Liver (tissue), 9 donors: ENCODE results near the gene MYOF. TPM values are rescaled to one million over a fixed set of nuclear protein-coding genes. Genes with fewer than 3 reads are reported as not detected.

ENCODE experiments used
- DNase-seq: peaks from one replicate; pipeline ENCODE4 v3.0.0-alpha.2; 2017; ENCODE audit warnings: low spot score
- H3K27ac ChIP-seq, 2 donors: one replicate each; pipeline ENCODE4 v1.7.0; 2013; ENCODE audit warnings: inconsistent platforms in 2 of 2, low read length in 2 of 2, control low read depth in 1 of 2, low read depth in 1 of 2, mild to moderate bottlenecking in 1 of 2
- H3K27me3 ChIP-seq, 4 donors: one replicate each; pipeline versions ENCODE4 v1.6.1 to v1.7.0; 2013; ENCODE audit warnings: low read length in 3 of 4, inconsistent platforms in 1 of 4, mild to moderate bottlenecking in 1 of 4, moderate library complexity in 1 of 4; ENCODE audit not compliant: control insufficient read depth in 4 of 4, insufficient read depth in 4 of 4
- H3K36me3 ChIP-seq, 4 donors: one replicate each; pipeline versions ENCODE4 v1.6.1 to v1.7.0; 2013; ENCODE audit warnings: low read length in 3 of 4, mild to moderate bottlenecking in 3 of 4, low read depth in 1 of 4, moderate library complexity in 1 of 4; ENCODE audit not compliant: control insufficient read depth in 4 of 4, insufficient read depth in 3 of 4
- H3K4me1 ChIP-seq, 4 donors: one replicate each; pipeline versions ENCODE4 v1.6.1 to v1.7.0; 2013; ENCODE audit warnings: low read length in 3 of 4, mild to moderate bottlenecking in 3 of 4, moderate library complexity in 1 of 4; ENCODE audit not compliant: control insufficient read depth in 4 of 4, insufficient read depth in 4 of 4
- H3K4me3 ChIP-seq, 3 donors: one replicate each; pipeline versions ENCODE4 v1.6.1 to v1.7.0; 2013; ENCODE audit warnings: low read length in 3 of 3, control low read depth in 1 of 3, low read depth in 1 of 3, mild to moderate bottlenecking in 1 of 3
- H3K9ac ChIP-seq, 2 donors: one replicate each; pipeline ENCODE4 v1.7.0; 2013; ENCODE audit warnings: low read length in 2 of 2, mild to moderate bottlenecking in 2 of 2, moderate library complexity in 2 of 2, control low read depth in 1 of 2, low read depth in 1 of 2
- H3K9me3 ChIP-seq, 4 donors: one replicate each; pipeline versions ENCODE4 v1.6.1 to v1.7.0; 2013; ENCODE audit warnings: low read length in 3 of 4; ENCODE audit not compliant: control insufficient read depth in 4 of 4
- ATF3 ChIP-seq: IDR thresholded peaks from 2 replicates; pipeline ENCODE4 v1.6.1; 2016; ENCODE audit warnings: antibody characterized with exemption
- CTCF ChIP-seq: fragments of 150-350 bp; IDR thresholded peaks from 2 replicates; pipeline ENCODE4 v1.5.1; 2017; ENCODE audit warnings: improper control_type of control experiment, low read depth, low read length; ENCODE audit not compliant: missing input control
- EGR1 ChIP-seq, 2 donors: IDR thresholded peaks; 2 replicates each; pipeline ENCODE4 v1.6.1; 2016 to 2018; ENCODE audit warnings: antibody characterized with exemption in 2 of 2, low read depth in 2 of 2
- FOXA1 ChIP-seq: IDR thresholded peaks from 2 replicates; pipeline ENCODE4 v1.6.1; 2016; ENCODE audit warnings: antibody characterized with exemption
- FOXA2 ChIP-seq: IDR thresholded peaks from 2 replicates; pipeline ENCODE4 v1.6.1; 2016; ENCODE audit warnings: antibody characterized with exemption
- GABPA ChIP-seq, 2 donors: IDR thresholded peaks in 1 of 2; conservative IDR thresholded peaks in 1 of 2; 2 replicates each; pipeline ENCODE4 v1.6.1; 2016; ENCODE audit warnings: antibody characterized with exemption in 2 of 2, mild to moderate bottlenecking in 1 of 2, moderate library complexity in 1 of 2
- HNF4A ChIP-seq, 2 donors: conservative IDR thresholded peaks; 2 replicates each; pipeline ENCODE4 v1.6.1; 2016; ENCODE audit warnings: antibody characterized with exemption in 2 of 2, mild to moderate bottlenecking in 2 of 2
- HNF4G ChIP-seq: IDR thresholded peaks from 2 replicates; pipeline ENCODE4 v1.6.1; 2016; ENCODE audit warnings: antibody characterized with exemption
- JUND ChIP-seq, 2 donors: IDR thresholded peaks; 2 replicates each; pipeline ENCODE4 v1.6.1; 2016; ENCODE audit warnings: antibody characterized with exemption in 2 of 2
- MAX ChIP-seq: IDR thresholded peaks from 2 replicates; pipeline ENCODE4 v1.6.1; 2016; ENCODE audit warnings: antibody characterized with exemption
- NR2F2 ChIP-seq: IDR thresholded peaks from 2 replicates; pipeline ENCODE4 v1.6.1; 2016; ENCODE audit warnings: antibody characterized with exemption
- RAD21 ChIP-seq, 2 donors: IDR thresholded peaks; 2 replicates each; pipeline ENCODE4 v1.6.1; 2016; ENCODE audit warnings: antibody characterized with exemption in 2 of 2, mild to moderate bottlenecking in 2 of 2
- RXRA ChIP-seq, 2 donors: IDR thresholded peaks; 2 replicates each; pipeline ENCODE4 v1.6.1; 2017 to 2018; ENCODE audit warnings: antibody characterized with exemption in 2 of 2, mild to moderate bottlenecking in 1 of 2
- SP1 ChIP-seq: IDR thresholded peaks from 2 replicates; pipeline ENCODE4 v1.6.1; 2018; ENCODE audit warnings: antibody characterized with exemption, mild to moderate bottlenecking
- TAF1 ChIP-seq: conservative IDR thresholded peaks from 2 replicates; pipeline ENCODE4 v1.6.1; 2016; ENCODE audit warnings: antibody characterized with exemption, mild to moderate bottlenecking
- YY1 ChIP-seq: IDR thresholded peaks from 2 replicates; pipeline ENCODE4 v1.6.1; 2016; ENCODE audit warnings: antibody characterized with exemption, mild to moderate bottlenecking
- ZBTB33 ChIP-seq: IDR thresholded peaks from 2 replicates; pipeline ENCODE4 v1.6.1; 2016; ENCODE audit warnings: antibody characterized with exemption
- WGBS: extraction: QIAGEN DNeasy Blood & Tissue Kit; methylation state at CpG from one replicate; pipeline ENCODE4 v1.1.7; 2013; 5-methylcytosine and 5-hydroxymethylcytosine counted together
- polyA plus RNA-seq, 2 donors: library from polyadenylated mRNA; stranded (reverse) in 1 of 2; unstranded in 1 of 2; fragments of 200-250 nt in 1 of 2; fragments of >200 nt in 1 of 2; fragmentation: Nextera tagmentation in 1 of 2; extraction: Ambion mirVana in 1 of 2; gene quantifications; one replicate each; pipeline versions ENCODE4 v1.2.1 to v1.2.3, GENCODE V29; 2013 to 2015
- total RNA-seq, 2 donors: library from RNA; depleted of rRNA; stranded (reverse); fragments of >200 nt; gene quantifications; one replicate each; pipeline ENCODE4 v1.2.3, GENCODE V29; 2014
- TF ChIP-seq, protein P1 (sequence below): IDR thresholded peaks from 2 replicates; pipeline ENCODE4 v1.6.1; 2016; ENCODE audit warnings: antibody characterized with exemption, mild to moderate bottlenecking
- donor health status: healthy.
- donor health status: healthy.
- donor health status: healthy.
- donor health status: healthy.
- donor health status: healthy.

MYOF gene
- total and polyA plus RNA-seq, 4 donors: 0.89 to 5.7 (median 3.2) TPM

DNA sequence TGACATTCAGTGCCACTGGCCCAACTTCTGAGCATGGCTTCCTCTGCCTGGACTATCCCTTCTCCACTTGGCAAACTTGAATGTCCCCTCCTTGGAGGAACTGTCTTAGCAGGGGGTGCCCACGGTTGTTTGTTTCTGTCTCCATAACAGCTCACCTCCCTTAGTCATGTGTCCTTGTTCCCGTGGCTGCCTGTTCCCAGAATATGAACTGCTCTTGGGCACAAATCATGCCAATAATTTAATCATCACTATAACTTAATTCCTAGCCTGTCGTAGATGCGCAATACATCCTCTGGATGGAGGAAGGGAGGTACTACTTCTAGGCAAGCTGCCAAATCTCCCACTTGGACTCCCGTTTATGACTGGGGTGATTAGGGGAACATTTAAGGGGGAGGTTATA, 173.1 kb downstream of the MYOF start:
- H3K9me3 ChIP-seq: no peaks in the 10 kb centered on the region
- H3K9ac ChIP-seq: no peak overlapping the region
- TF ChIP-seq FOXA1 (no peak), YY1 (no peak), ZBTB33 (no peak), NR2F2 (no peak), CTCF (no peak), GABPA (IDR thresholded peaks at IDR 0.05 in 1 of 2, conservative IDR thresholded peaks at IDR 0.05 in 1 of 2) (no peak), RAD21 (IDR thresholded peaks at IDR 0.05) (no peak), RXRA (IDR thresholded peaks at IDR 0.05) (no peak), ATF3 (no peak), MAX (no peak), HNF4A (conservative IDR thresholded peaks at IDR 0.05) (no peak), FOXA2 (no peak), HNF4G (no peak), SP1 (no peak), TAF1 (no peak), JUND (IDR thresholded peaks at IDR 0.05) (no peak), EGR1 (IDR thresholded peaks at IDR 0.05; ENCODE audit: low read depth in 2 of 2) (no peak)
- TF ChIP-seq, protein P1, sequence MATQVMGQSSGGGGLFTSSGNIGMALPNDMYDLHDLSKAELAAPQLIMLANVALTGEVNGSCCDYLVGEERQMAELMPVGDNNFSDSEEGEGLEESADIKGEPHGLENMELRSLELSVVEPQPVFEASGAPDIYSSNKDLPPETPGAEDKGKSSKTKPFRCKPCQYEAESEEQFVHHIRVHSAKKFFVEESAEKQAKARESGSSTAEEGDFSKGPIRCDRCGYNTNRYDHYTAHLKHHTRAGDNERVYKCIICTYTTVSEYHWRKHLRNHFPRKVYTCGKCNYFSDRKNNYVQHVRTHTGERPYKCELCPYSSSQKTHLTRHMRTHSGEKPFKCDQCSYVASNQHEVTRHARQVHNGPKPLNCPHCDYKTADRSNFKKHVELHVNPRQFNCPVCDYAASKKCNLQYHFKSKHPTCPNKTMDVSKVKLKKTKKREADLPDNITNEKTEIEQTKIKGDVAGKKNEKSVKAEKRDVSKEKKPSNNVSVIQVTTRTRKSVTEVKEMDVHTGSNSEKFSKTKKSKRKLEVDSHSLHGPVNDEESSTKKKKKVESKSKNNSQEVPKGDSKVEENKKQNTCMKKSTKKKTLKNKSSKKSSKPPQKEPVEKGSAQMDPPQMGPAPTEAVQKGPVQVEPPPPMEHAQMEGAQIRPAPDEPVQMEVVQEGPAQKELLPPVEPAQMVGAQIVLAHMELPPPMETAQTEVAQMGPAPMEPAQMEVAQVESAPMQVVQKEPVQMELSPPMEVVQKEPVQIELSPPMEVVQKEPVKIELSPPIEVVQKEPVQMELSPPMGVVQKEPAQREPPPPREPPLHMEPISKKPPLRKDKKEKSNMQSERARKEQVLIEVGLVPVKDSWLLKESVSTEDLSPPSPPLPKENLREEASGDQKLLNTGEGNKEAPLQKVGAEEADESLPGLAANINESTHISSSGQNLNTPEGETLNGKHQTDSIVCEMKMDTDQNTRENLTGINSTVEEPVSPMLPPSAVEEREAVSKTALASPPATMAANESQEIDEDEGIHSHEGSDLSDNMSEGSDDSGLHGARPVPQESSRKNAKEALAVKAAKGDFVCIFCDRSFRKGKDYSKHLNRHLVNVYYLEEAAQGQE: no peak
- DNase-seq: no peak
- H3K36me3 ChIP-seq: no peaks in the 10 kb centered on the region
- no peak overlapping the region for H3K4me3 ChIP-seq
- no peaks in the 10 kb centered on the region for H3K27me3 ChIP-seq
- no peak overlapping the region for H3K27ac ChIP-seq
- 82% methylated on average over 5 of the region's 5 CpGs for WGBS
- no peaks in the 10 kb centered on the region for H3K4me1 ChIP-seq

DNA sequence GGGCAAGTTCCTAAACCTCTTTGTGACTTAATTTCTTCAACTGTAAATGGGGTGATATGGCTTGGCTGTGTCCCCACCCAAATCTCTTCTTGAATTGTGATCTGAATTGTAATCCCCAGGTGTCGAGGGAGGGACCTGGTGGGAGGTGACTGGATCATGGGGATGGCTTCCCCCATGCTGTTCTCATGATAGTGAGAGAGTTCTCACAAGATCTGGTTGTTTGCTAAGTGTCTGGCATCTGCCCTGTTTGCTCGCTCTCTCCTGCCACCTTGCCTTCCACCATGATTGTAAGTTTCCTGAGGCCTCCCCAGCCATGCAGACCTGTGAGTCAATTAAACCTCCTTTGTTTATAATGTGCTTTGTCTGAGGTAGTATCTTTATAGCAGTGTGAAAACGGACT, 177.0 kb downstream of the MYOF start:
- no peak for DNase-seq
- Histone ChIP-seq H3K4me1 (no peaks in the 10 kb centered on the region), H3K27ac (no peak overlapping the region), H3K4me3 (no peak overlapping the region), H3K9ac (no peak overlapping the region), H3K27me3 (no peaks in the 10 kb centered on the region), H3K36me3 (no peaks in the 10 kb centered on the region), H3K9me3 (no peaks in the 10 kb centered on the region)
- 91% methylated on average over 3 of the region's 3 CpGs for WGBS
- TF ChIP-seq TAF1 (no peak), HNF4A (conservative IDR thresholded peaks at IDR 0.05) (no peak), EGR1 (IDR thresholded peaks at IDR 0.05; ENCODE audit: low read depth in 2 of 2) (no peak), SP1 (no peak), HNF4G (no peak), CTCF (no peak), FOXA1 (no peak), GABPA (IDR thresholded peaks at IDR 0.05 in 1 of 2, conservative IDR thresholded peaks at IDR 0.05 in 1 of 2) (no peak), YY1 (no peak)
- TF ChIP-seq, protein P1: no peak
